Neural cell (in vitro differentiated cells): ENCODE measurements around the gene HOMER2. TPM values are rescaled to one million over a fixed set of nuclear protein-coding genes. Genes with fewer than 3 reads are reported as not detected.

Experiments used
- H2AFZ ChIP-seq: fragments of 200-600, 300-800 bp; sonication (generic), shearing (Covaris generic); 2 replicates; pipeline ENCODE4 v1.6.0; 2014; ENCODE audit warnings: low read depth, mild to moderate bottlenecking, antibody characterized with exemption, low read length, moderate library complexity
- H3F3A ChIP-seq: fragments of 200-600 bp; shearing (Covaris generic); 2 replicates; pipeline ENCODE4 v1.6.1; 2016; ENCODE audit warnings: mild to moderate bottlenecking, moderate library complexity, mixed read lengths, antibody characterized with exemption, low read length; ENCODE audit not compliant: insufficient read depth, poor library complexity, severe bottlenecking
- H3K27ac ChIP-seq: fragments of 200-600, 300-800 bp; sonication (generic), shearing (Covaris generic); 2 replicates; pipeline ENCODE4 v1.5.1; 2014; ENCODE audit warnings: mild to moderate bottlenecking, low read length, moderate library complexity
- H3K27me3 ChIP-seq: fragments of 300-800, 200-600 bp; sonication (generic), shearing (Covaris generic); 2 replicates; pipeline ENCODE4 v1.6.0; 2014; ENCODE audit warnings: mild to moderate bottlenecking, low read depth, low read length, moderate library complexity; ENCODE audit not compliant: insufficient read depth
- H3K36me3 ChIP-seq: fragments of 300-800, 200-600 bp; sonication (generic), shearing (Covaris generic); 2 replicates; pipeline ENCODE4 v1.5.1; 2014; ENCODE audit warnings: mild to moderate bottlenecking, antibody characterized with exemption, low read length, moderate library complexity; ENCODE audit not compliant: insufficient read depth
- H3K4me2 ChIP-seq: fragments of 300-800, 200-600 bp; sonication (generic), shearing (Covaris generic); 2 replicates; pipeline ENCODE4 v1.6.0; 2014; ENCODE audit warnings: mild to moderate bottlenecking, low read length
- H3K4me3 ChIP-seq: fragments of 300-800, 200-600 bp; sonication (generic), shearing (Covaris generic); 2 replicates; pipeline ENCODE4 v1.5.1; 2014; ENCODE audit warnings: mild to moderate bottlenecking, low read length, moderate library complexity
- H3K79me2 ChIP-seq: fragments of 200-600 bp; shearing (Covaris generic); replicated peaks from 2 replicates; pipeline ENCODE4 v1.6.0; 2014; ENCODE audit warnings: mild to moderate bottlenecking, low read length, moderate library complexity; ENCODE audit not compliant: insufficient read depth
- H3K9ac ChIP-seq: fragments of 300-800, 200-600 bp; sonication (generic), shearing (Covaris generic); 2 replicates; pipeline ENCODE4 v1.6.1; 2016; ENCODE audit warnings: mild to moderate bottlenecking, low read length, mixed read lengths
- H3K9me2 ChIP-seq: fragments of 200-600 bp; shearing (Covaris generic); 2 replicates; pipeline ENCODE4 v1.6.1; 2016; ENCODE audit warnings: mild to moderate bottlenecking, low read length, mixed read lengths; ENCODE audit not compliant: insufficient read depth
- H3K9me3 ChIP-seq: fragments of 200-600, 300-800 bp; sonication (generic), shearing (Covaris generic); 2 replicates; pipeline ENCODE4 v1.6.1; 2016; ENCODE audit warnings: mild to moderate bottlenecking, mixed run types, low read length, moderate library complexity, mixed read lengths
- H4K20me1 ChIP-seq: fragments of 200-600 bp; shearing (Covaris generic); 2 replicates; pipeline ENCODE4 v1.6.1; 2016; ENCODE audit warnings: mild to moderate bottlenecking, mixed run types; ENCODE audit not compliant: insufficient read depth
- CTCF ChIP-seq: fragments of 450-650 bp; IDR thresholded peaks from 2 replicates; pipeline ENCODE4 v1.5.1; 2014; ENCODE audit warnings: antibody characterized with exemption, mild to moderate bottlenecking, moderate library complexity; ENCODE audit not compliant: poor library complexity, severe bottlenecking
- EP300 ChIP-seq: fragments of 450-650 bp; conservative IDR thresholded peaks from 2 replicates; pipeline ENCODE4 v1.6.1; 2014; ENCODE audit warnings: antibody characterized with exemption, mild to moderate bottlenecking, moderate library complexity; ENCODE audit not compliant: poor library complexity, severe bottlenecking
- EZH2 ChIP-seq: fragments of 200-600, 300-800 bp; shearing (Covaris generic), sonication (generic); IDR thresholded peaks from 2 replicates; pipeline ENCODE4 v1.6.1; 2014; ENCODE audit warnings: antibody characterized with exemption, low read length, borderline replicate concordance, mild to moderate bottlenecking; ENCODE audit not compliant: insufficient read depth, poor library complexity, severe bottlenecking
- MXI1 ChIP-seq: fragments of 450-650 bp; conservative IDR thresholded peaks from 2 replicates; pipeline ENCODE4 v1.6.1; 2014; ENCODE audit warnings: antibody characterized with exemption, mild to moderate bottlenecking; ENCODE audit not compliant: poor library complexity, severe bottlenecking
- POLR2AphosphoS5 ChIP-seq: IDR thresholded peaks from 2 replicates; pipeline ENCODE4 v1.6.1; 2012
- RAD21 ChIP-seq: fragments of 450-650 bp; conservative IDR thresholded peaks from 2 replicates; pipeline ENCODE4 v1.6.1; 2014; ENCODE audit warnings: antibody characterized with exemption, mild to moderate bottlenecking, moderate library complexity
- REST ChIP-seq: IDR thresholded peaks from 2 replicates; pipeline ENCODE4 v1.6.1; 2012; ENCODE audit warnings: borderline replicate concordance
- SMC3 ChIP-seq: fragments of 450-650 bp; conservative IDR thresholded peaks from 2 replicates; pipeline ENCODE4 v1.6.1; 2014; ENCODE audit warnings: antibody characterized with exemption, mild to moderate bottlenecking, moderate library complexity; ENCODE audit not compliant: poor library complexity
- TAF1 ChIP-seq: IDR thresholded peaks from 2 replicates; pipeline ENCODE4 v1.6.1; 2012; ENCODE audit warnings: low read depth
- polyA plus RNA-seq: library from polyadenylated mRNA; depleted of rRNA; stranded (reverse); fragments of >200 nt; gene quantifications from 2 replicates; pipeline ENCODE4 v1.2.3, GENCODE V29; 2014

HOMER2 gene
- polyA plus RNA-seq, 1 donor from 2014 or later: 21.7 TPM

- no peak overlapping the region for H3K4me3 ChIP-seq
- TF ChIP-seq TAF1 (no peak), POLR2AphosphoS5 (no peak), RAD21 (no peak), EZH2 (no peak), EP300 (no peak), REST (no peak), SMC3 (no peak), CTCF (no peak), MXI1 (no peak)
- peaks cover 3% of the 10 kb centered on the region for H3F3A ChIP-seq
- H3K4me2 ChIP-seq: no peak overlapping the region
- H4K20me1 ChIP-seq: no peaks in the 10 kb centered on the region
- no peaks in the 10 kb centered on the region for H3K27me3 ChIP-seq
- H3K9me3 ChIP-seq: no peaks in the 10 kb centered on the region
- no peaks in the 10 kb centered on the region for H3K79me2 ChIP-seq
- H2AFZ ChIP-seq: no peak overlapping the region
- H3K9me2 ChIP-seq: no peaks in the 10 kb centered on the region
- no peak overlapping the region for H3K9ac ChIP-seq
- H3K27ac ChIP-seq: no peak overlapping the region
- H3K36me3 ChIP-seq: no peaks in the 10 kb centered on the region
These were observed 148.0 kb downstream of the HOMER2 start for GRCh38 chr15:82804575-82804949.

GRCh38 chr15:82803793-82804574, 148.5 kb downstream of the HOMER2 start:
- H2AFZ ChIP-seq: no peak overlapping the region
- H3K9me2 ChIP-seq: no peaks in the 10 kb centered on the region
- H3K27me3 ChIP-seq: no peaks in the 10 kb centered on the region
- H3K79me2 ChIP-seq: no peaks in the 10 kb centered on the region
- no peaks in the 10 kb centered on the region for H3K36me3 ChIP-seq
- H3K4me2 ChIP-seq: no peak overlapping the region
- H3F3A ChIP-seq: peaks cover 1% of the 10 kb centered on the region
- no peak overlapping the region for H3K4me3 ChIP-seq
- no peaks in the 10 kb centered on the region for H4K20me1 ChIP-seq
- no peak overlapping the region for H3K27ac ChIP-seq
- no peak overlapping the region for H3K9ac ChIP-seq
- H3K9me3 ChIP-seq: no peaks in the 10 kb centered on the region
- TF ChIP-seq RAD21 (no peak), REST (no peak), SMC3 (no peak), CTCF (no peak), MXI1 (no peak), TAF1 (no peak), EZH2 (no peak), EP300 (no peak), POLR2AphosphoS5 (no peak)
